Upper lobe of left lung (tissue), 4 donors: ENCODE results near the gene SORCS3.

Source experiments
- CTCF ChIP-seq, 6 experiments: fragments of 450-650 bp in 4 of 6; fragments of 200-600 bp in 2 of 6; sonication (generic) in 2 of 6; IDR thresholded peaks; one replicate each; pipeline ENCODE4 v1.5.1; 2016 to 2019; ENCODE audit warnings: antibody characterized with exemption in 6 of 6
- POLR2AphosphoS5 ChIP-seq, 2 donors: sonication (generic); formaldehyde crosslinking; IDR thresholded peaks; one replicate each; pipeline ENCODE4 v1.5.1; 2017; ENCODE audit warnings: antibody characterized with exemption in 2 of 2

DNA sequence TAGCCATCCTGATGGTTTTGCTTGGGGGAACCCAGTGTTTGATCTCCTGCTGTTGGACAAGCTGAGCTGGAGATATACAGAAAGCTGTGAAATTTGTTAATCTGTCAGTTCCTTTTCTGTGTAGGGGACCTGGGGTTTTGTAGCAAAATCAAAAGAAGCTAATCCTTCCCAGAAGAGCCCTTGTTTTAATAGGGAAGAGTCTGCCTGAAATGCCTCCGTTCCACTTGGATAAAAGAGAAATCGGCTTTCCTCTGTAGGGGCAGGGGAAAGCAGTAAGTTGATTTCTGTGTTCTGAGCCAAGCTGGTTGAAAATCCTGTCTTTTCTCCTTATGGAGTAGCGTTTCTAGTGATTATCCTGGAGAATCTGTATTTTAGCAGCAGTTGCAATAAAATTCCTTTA, 472.6 kb downstream of the SORCS3 start:
- no peak for TF ChIP-seq POLR2AphosphoS5 (IDR thresholded peaks at IDR 0.05)
- TF ChIP-seq CTCF (IDR thresholded peaks at IDR 0.05): no peak
